GM21737 (cell line): ENCODE results near the gene HK2.
"Not testable (repeated sequence)": the region's sequence is repeated elsewhere in the genome, so short reads cannot be mapped to it uniquely, and the experiment has no call there.

ENCODE experiments used
- ATAC-seq: cut with Tn5 transposase; IDR thresholded peaks from one replicate; pipeline ENCODE4 v1.9.1; 2021; ENCODE audit warnings: mild to moderate bottlenecking, moderate library complexity; ENCODE audit not compliant: unreplicated experiment

The HK2 gene

GRCh38 chr2:74893332-74893731 lies 59.4 kb downstream of the HK2 start:
- no peak for ATAC-seq

GRCh38 chr2:74894272-74894981 lies 60.5 kb downstream of the HK2 start:
- ATAC-seq, result no peak

- no peak for ATAC-seq
These were observed 61.1 kb downstream of the HK2 start for GRCh38 chr2:74895001-74895400.

GRCh38 chr2:74896232-74896631 lies 62.3 kb downstream of the HK2 start:
- ATAC-seq, result no peak

- ATAC-seq, result not testable (repeated sequence)
These were observed 66.3 kb downstream of the HK2 start for GRCh38 chr2:74900225-74900624.

GRCh38 chr2:74902281-74902860 lies 68.4 kb downstream of the HK2 start:
- ATAC-seq, result no peak

- no peak for ATAC-seq
These were observed 72.5 kb downstream of the HK2 start for GRCh38 chr2:74906395-74906794.

- ATAC-seq, result not testable (repeated sequence)
These were observed 73.6 kb downstream of the HK2 start for GRCh38 chr2:74907560-74907959.

GRCh38 chr2:74908748-74909444 lies 75.0 kb downstream of the HK2 start:
- ATAC-seq, result no peak

GRCh38 chr2:74910245-74910644 lies 76.3 kb downstream of the HK2 start:
- ATAC-seq, result no peak

GRCh38 chr2:74911061-74911460 lies 77.1 kb downstream of the HK2 start:
- no peak for ATAC-seq

- ATAC-seq, result no peak
These were observed 81.8 kb downstream of the HK2 start for GRCh38 chr2:74915743-74916142.

- ATAC-seq, result no peak
These were observed 82.5 kb downstream of the HK2 start for GRCh38 chr2:74916394-74916793.

- ATAC-seq, result no peak
These were observed 84.0 kb downstream of the HK2 start for GRCh38 chr2:74917702-74918619.

- peak; percentile 59 for ATAC-seq
These were observed 85.9 kb downstream of the HK2 start for GRCh38 chr2:74919827-74920226.

GRCh38 chr2:74921236-74921736 lies 87.4 kb downstream of the HK2 start:
- no peak for ATAC-seq

GRCh38 chr2:74922592-74923227 lies 88.8 kb downstream of the HK2 start:
- no peak for ATAC-seq

GRCh38 chr2:74924463-74925265 lies 90.7 kb downstream of the HK2 start:
- ATAC-seq, result no peak

GRCh38 chr2:74925361-74925786 lies 91.4 kb downstream of the HK2 start:
- ATAC-seq, result no peak

- no peak for ATAC-seq
These were observed 93.7 kb downstream of the HK2 start for GRCh38 chr2:74927621-74928020.
